Measurements from ENCODE around the gene HLA-DRB5. TPM values are rescaled to one million over a fixed set of nuclear protein-coding genes. Genes with fewer than 3 reads are reported as not detected.
"Not testable (repeated sequence)": the region's sequence is repeated elsewhere in the genome, so short reads cannot be mapped to it uniquely, and the experiment has no call there.

The HLA-DRB5 gene
- total RNA-seq, 1 experiment from 2014 or later = 4.2 TPM

- peaks cover 6% of the 10 kb centered on the region in 2 experiments for H3K4me1 Mint-ChIP-seq
- no peak for TF ChIP-seq CTCF (conservative IDR thresholded peaks at IDR 0.05)
- no peaks in the 10 kb centered on the region for H3K79me1 ChIP-seq (ENCODE audit: insufficient read depth, low read depth, low read length, poor library complexity, severe bottlenecking)
- no peaks in the 10 kb centered on the region for H3K9me3 Mint-ChIP-seq
- no peak overlapping the region for H2BK12ac ChIP-seq (ENCODE audit: insufficient read length, low read depth, low read length)
- H3K4me1 ChIP-seq (ENCODE audit: insufficient read depth, low read length) = peaks cover 2% of the 10 kb centered on the region; the same call in 1 of the 2 replicates
- H3K23me2 ChIP-seq (ENCODE audit: insufficient read length, low read depth, low read length, poor library complexity, severe bottlenecking) = peaks cover 7% of the 10 kb centered on the region
- no peak overlapping the region for H4K5ac ChIP-seq (ENCODE audit: insufficient read length, low read depth, low read length)
- H3K9me3 ChIP-seq (ENCODE audit: control insufficient read depth, low read depth, low read length) = no peaks in the 10 kb centered on the region
- H2BK5ac ChIP-seq (ENCODE audit: insufficient read length, low read length) = no peak overlapping the region
- no peak overlapping the region for H2BK15ac ChIP-seq (ENCODE audit: low read depth, low read length)
- H3K4me2 ChIP-seq (ENCODE audit: insufficient read depth, insufficient read length, low read length) = no peak overlapping the region
- H4K20me1 ChIP-seq (ENCODE audit: control insufficient read depth, insufficient read depth, insufficient read length) = no peaks in the 10 kb centered on the region
- H2BK120ac ChIP-seq (ENCODE audit: low read depth, low read length, poor library complexity, severe bottlenecking) = no peak overlapping the region
- H3K27ac ChIP-seq (ENCODE audit: insufficient read length, low read depth, low read length) = no peak overlapping the region
- H3K4me3 Mint-ChIP-seq = no peak overlapping the region
- H3T11ph ChIP-seq (ENCODE audit: low read length) = no peak overlapping the region
- peaks cover 3 to 30% (median 14%) of the 10 kb centered on the region in 3 experiments for H3K36me3 Mint-ChIP-seq (ENCODE audit: insufficient read depth in 1 of 3, low read depth in 3 of 3)
- peak overlapping the region in 2 of 3 experiments; percentile 55 to 61; a peak in 2 of 7 replicates for H3K27ac Mint-ChIP-seq
- no peak overlapping the region for H2BK20ac ChIP-seq (ENCODE audit: low read depth, low read length, poor library complexity, severe bottlenecking)
- H2AFZ ChIP-seq (ENCODE audit: low read length) = no peak overlapping the region
- H3K56ac ChIP-seq (ENCODE audit: insufficient read length, low read depth, low read length) = no peak overlapping the region
- H3K79me2 ChIP-seq (ENCODE audit: insufficient read depth, low read length) = no peaks in the 10 kb centered on the region
- H3K14ac ChIP-seq (ENCODE audit: insufficient read depth, low read length) = no peak overlapping the region
- H3K4ac ChIP-seq (ENCODE audit: low read depth, low read length) = no peak overlapping the region
- H4K91ac ChIP-seq (ENCODE audit: insufficient read length, low read depth, low read length) = no peak overlapping the region
- no peak overlapping the region for H3K23ac ChIP-seq (ENCODE audit: insufficient read length, low read depth, low read length)
- WGBS (ENCODE audit: extremely low coverage, insufficient read length, low lambda C conversion rate) = no CpG with 5 or more reads among the region's 3 CpGs
- no peak overlapping the region for H4K8ac ChIP-seq (replicated peaks; ENCODE audit: insufficient read length, low read depth, low read length)
- DNase-seq = no peak
- peaks cover under 1% of the 10 kb centered on the region; the same call in 1 of the 2 replicates for H3K27me3 Mint-ChIP-seq (ENCODE audit: low read depth)
- no peak overlapping the region for H3K18ac ChIP-seq (ENCODE audit: insufficient read length, low read depth, low read length)
- H3K27me3 ChIP-seq (ENCODE audit: insufficient read depth, low read length) = no peaks in the 10 kb centered on the region
- H2AK5ac ChIP-seq (ENCODE audit: insufficient read length, low read length) = no peak overlapping the region
- H3K9ac ChIP-seq (ENCODE audit: extremely low read depth, insufficient read length, low read length) = no peak overlapping the region
Measured at GRCh38 chr6:32578962-32579361, 48.9 kb upstream of the HLA-DRB5 start.

GRCh38 chr6:32577493-32577892 lies 47.4 kb upstream of the HLA-DRB5 start:
- H3K4me1 Mint-ChIP-seq; H2BK20ac ChIP-seq (ENCODE audit: low read depth, low read length, poor library complexity, severe bottlenecking); H3K4me2 ChIP-seq (ENCODE audit: insufficient read depth, insufficient read length, low read length); H3K79me2 ChIP-seq (ENCODE audit: insufficient read depth, low read length); H3K56ac ChIP-seq (ENCODE audit: insufficient read length, low read depth, low read length); H2BK120ac ChIP-seq (ENCODE audit: low read depth, low read length, poor library complexity, severe bottlenecking); H3K23me2 ChIP-seq (ENCODE audit: insufficient read length, low read depth, low read length, poor library complexity, severe bottlenecking); H2AFZ ChIP-seq (ENCODE audit: low read length); H3K27ac ChIP-seq (ENCODE audit: insufficient read length, low read depth, low read length); H3K18ac ChIP-seq (ENCODE audit: insufficient read length, low read depth, low read length); H4K8ac ChIP-seq (replicated peaks; ENCODE audit: insufficient read length, low read depth, low read length); H3T11ph ChIP-seq (ENCODE audit: low read length); H3K27me3 ChIP-seq (ENCODE audit: insufficient read depth, low read length); H3K9me3 Mint-ChIP-seq; H3K9me3 ChIP-seq (ENCODE audit: control insufficient read depth, low read depth, low read length); H3K4me3 Mint-ChIP-seq; H3K79me1 ChIP-seq (ENCODE audit: insufficient read depth, low read depth, low read length, poor library complexity, severe bottlenecking); H3K9ac ChIP-seq (ENCODE audit: extremely low read depth, insufficient read length, low read length); H2BK15ac ChIP-seq (ENCODE audit: low read depth, low read length); H2AK5ac ChIP-seq (ENCODE audit: insufficient read length, low read length); H3K14ac ChIP-seq (ENCODE audit: insufficient read depth, low read length); H3K27me3 Mint-ChIP-seq (ENCODE audit: low read depth); H2BK5ac ChIP-seq (ENCODE audit: insufficient read length, low read length); H4K20me1 ChIP-seq (ENCODE audit: control insufficient read depth, insufficient read depth, insufficient read length); H2BK12ac ChIP-seq (ENCODE audit: insufficient read length, low read depth, low read length); H3K4ac ChIP-seq (ENCODE audit: low read depth, low read length); H3K27ac Mint-ChIP-seq; DNase-seq; H4K91ac ChIP-seq (ENCODE audit: insufficient read length, low read depth, low read length); H4K5ac ChIP-seq (ENCODE audit: insufficient read length, low read depth, low read length); H3K4me1 ChIP-seq (ENCODE audit: insufficient read depth, low read length); H3K23ac ChIP-seq (ENCODE audit: insufficient read length, low read depth, low read length): not testable (repeated sequence)
- peaks cover 3 to 30% (median 14%) of the 10 kb centered on the region in 3 experiments for H3K36me3 Mint-ChIP-seq (ENCODE audit: insufficient read depth in 1 of 3, low read depth in 3 of 3)
- WGBS (ENCODE audit: extremely low coverage, insufficient read length, low lambda C conversion rate) = no CpG with 5 or more reads among the region's 5 CpGs

All from H9 (cell line).